Measurements from ENCODE around the gene ALKBH4. TPM values are rescaled to one million over a fixed set of nuclear protein-coding genes. Genes with fewer than 3 reads are reported as not detected.
"Not testable (repeated sequence)": the region's sequence is repeated elsewhere in the genome, so short reads cannot be mapped to it uniquely, and the experiment has no call there.

The ALKBH4 gene
- total RNA-seq, 1 donor from 2014 or later = 8.3 TPM

DNA sequence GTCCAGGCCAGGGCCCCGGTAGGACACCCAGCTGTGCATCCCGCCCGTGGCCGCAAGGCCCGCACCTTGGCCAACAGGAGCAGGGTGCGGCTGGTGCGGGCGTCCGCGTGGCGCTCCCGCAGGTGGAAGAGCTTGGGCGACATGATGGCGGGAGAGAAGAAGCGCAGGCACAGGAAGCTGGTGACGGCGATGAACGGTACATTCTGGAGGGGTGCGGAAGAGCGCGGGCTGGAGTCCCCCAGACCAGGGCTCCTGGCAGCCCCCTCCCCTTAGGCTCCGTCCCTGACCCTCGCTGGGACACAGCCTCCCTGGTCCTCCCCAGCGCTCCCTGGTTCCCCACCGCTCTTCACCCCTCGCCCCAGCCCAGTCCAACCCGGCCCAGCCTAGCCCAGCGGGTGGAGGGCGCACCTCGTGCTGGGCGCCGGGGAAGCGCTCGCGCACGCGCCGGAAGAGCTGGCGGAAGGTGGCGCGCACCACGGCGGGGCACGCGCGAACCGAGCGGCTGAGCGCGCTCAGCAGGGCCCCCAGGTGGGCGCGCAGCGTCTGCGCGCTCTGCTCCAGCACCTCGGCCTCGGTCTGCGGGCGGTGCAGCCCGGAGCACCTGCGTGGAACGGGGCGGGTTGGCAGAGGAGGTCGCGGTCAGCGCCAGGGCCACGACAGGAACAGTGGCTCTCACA, 29.9 kb upstream of the ALKBH4 start:
- H3K4me1 ChIP-seq; intact Hi-C loops (cut with DNase I); H3K36me3 ChIP-seq; DNase-seq (ENCODE audit: extremely low spot score in 2 of 2); H3K9me3 ChIP-seq; H3K4me3 ChIP-seq; H3K27me3 ChIP-seq; H3K27ac ChIP-seq: not testable (repeated sequence)

DNA sequence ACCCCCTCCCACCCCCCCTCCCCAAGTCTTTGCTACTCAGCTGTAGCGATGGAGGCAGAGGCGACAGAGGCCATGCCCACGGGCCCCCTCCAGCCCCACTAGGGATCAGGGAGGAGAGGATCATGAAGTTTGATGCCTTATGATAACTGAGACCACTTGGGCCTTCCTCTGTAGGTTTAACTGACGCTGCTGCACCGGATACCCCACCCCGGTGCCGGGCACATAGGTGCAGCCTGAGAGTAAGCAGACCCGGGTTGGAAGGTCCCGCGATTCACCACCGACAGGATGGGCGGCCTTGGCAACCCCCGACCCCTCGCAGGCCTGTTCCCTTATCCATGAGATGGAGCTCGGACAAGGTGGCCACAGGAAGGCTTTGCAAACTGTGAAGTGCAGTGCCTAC, 29.4 kb upstream of the ALKBH4 start:
- H3K4me1 ChIP-seq; H3K4me3 ChIP-seq; DNase-seq (ENCODE audit: extremely low spot score in 2 of 2); H3K36me3 ChIP-seq; H3K27me3 ChIP-seq; H3K9me3 ChIP-seq; H3K27ac ChIP-seq; intact Hi-C loops (cut with DNase I): not testable (repeated sequence)

DNA sequence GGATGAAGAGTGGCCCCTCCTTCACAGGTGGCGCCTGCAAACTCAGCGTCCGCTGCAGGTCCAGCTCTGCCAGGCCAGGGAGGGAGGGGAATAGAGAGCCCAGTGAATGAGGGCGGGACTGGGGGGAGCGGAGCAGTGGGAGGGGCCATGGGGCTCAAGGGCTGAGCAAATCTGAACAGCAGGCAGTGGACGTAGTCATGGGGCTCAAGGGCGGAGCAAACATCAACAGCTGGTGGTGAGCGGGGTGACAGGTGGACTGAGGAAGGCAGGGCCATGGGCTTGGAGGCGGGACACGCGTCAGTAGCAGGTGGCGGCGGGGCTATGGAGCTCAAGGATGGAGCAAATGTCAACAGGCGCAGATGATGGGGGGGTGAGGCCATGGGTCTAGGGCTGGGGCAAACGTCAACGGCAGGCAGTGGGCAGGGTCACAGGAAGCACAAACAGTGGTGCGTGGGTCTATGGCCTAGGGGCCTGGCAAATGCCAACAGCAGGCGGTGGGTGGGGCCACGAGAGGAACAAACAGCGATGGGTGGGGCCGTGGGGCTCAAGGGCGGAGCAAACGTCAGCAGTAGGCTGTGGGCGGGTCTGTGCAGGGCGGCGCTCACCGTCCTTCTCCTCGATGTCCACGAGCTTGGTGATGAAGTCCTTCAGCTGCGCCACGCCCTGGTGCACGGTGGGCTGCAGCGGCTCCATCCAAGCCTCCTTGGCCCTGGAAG, 28.7 kb upstream of the ALKBH4 start:
- H3K27me3 ChIP-seq; H3K4me3 ChIP-seq; DNase-seq (ENCODE audit: extremely low spot score in 2 of 2): not testable (repeated sequence)

DNA sequence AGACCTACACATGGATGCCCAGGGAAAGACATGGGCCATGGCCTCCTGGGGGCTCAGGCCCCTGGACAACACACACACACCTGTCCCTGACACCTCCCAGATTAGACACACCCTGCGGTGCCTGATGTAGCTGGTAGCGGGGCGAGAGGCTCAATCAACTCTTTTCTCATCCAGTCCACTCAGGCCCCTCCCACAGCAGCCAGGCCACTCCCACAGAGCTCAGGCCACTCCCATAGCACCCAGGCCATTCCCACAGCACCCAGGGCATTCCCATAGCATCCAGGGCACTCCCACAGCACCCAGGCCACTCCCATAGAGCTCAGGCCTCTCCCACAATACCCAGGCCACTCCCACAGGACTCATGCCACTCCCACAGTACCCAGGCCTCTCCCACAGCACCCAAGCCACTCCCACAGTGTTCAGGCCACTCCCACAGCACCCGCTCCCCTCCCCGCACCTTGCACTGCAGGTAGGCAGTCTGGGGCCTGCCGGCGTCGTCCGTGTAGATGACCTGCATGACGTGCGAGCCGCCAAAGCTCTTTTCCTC, 25.9 kb upstream of the ALKBH4 start:
- H3K27ac ChIP-seq; DNase-seq (ENCODE audit: extremely low spot score in 2 of 2); H3K4me3 ChIP-seq; H3K27me3 ChIP-seq; intact Hi-C loops (cut with DNase I); H3K9me3 ChIP-seq; H3K4me1 ChIP-seq; H3K36me3 ChIP-seq: not testable (repeated sequence)

More for the DNA sequence above, 28.7 kb upstream of the ALKBH4 start:
- intact Hi-C loops (cut with DNase I); H3K9me3 ChIP-seq; H3K36me3 ChIP-seq; H3K4me1 ChIP-seq; H3K27ac ChIP-seq: not testable (repeated sequence)

DNA sequence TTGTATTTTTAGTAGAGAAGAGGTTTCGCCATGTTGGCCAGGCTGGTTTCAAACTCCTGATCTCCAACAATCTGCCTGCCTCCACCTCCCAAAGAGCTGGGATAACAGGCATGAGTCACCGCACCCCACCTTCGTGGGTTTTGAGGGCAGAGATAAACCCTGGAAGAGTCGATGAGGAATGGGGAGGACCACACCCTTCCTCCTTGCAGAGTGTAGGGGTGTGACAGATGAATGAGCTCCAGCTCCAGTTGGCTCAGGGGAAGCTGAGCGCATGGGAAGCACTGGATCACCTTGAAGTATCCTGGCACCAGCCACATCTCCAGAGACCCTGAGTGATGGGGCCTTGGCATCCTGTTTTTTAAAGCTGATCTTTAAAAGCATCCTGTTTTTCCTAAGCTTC, 19.7 kb upstream of the ALKBH4 start:
- H3K4me1 ChIP-seq; H3K9me3 ChIP-seq; intact Hi-C loops (cut with DNase I); H3K36me3 ChIP-seq; H3K27me3 ChIP-seq; DNase-seq (ENCODE audit: extremely low spot score in 2 of 2); H3K4me3 ChIP-seq; H3K27ac ChIP-seq: not testable (repeated sequence)

DNA sequence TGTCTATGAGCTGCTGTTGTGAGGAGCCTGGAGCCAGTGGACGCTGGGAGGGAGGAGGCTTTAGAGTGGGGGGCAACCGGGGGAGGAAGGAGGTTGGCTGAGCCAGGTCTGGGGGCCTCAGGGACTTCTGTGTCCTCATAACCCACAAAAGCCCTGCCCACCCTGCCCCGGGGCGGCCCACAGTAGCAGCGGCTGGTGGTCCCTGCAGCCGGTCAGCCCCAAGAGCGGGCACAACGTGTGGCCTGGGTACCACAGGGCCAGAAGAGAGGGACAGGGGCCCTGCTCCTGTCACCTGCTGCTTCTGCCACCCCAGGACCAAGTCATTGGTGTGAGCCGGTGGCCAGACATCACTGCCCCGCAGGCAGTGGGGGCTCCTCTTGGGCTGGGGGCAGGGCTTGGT, 17.3 kb upstream of the ALKBH4 start:
- H3K9me3 ChIP-seq; H3K27ac ChIP-seq; H3K27me3 ChIP-seq; H3K36me3 ChIP-seq; DNase-seq (ENCODE audit: extremely low spot score in 2 of 2); intact Hi-C loops (cut with DNase I); H3K4me3 ChIP-seq; H3K4me1 ChIP-seq: not testable (repeated sequence)

DNA sequence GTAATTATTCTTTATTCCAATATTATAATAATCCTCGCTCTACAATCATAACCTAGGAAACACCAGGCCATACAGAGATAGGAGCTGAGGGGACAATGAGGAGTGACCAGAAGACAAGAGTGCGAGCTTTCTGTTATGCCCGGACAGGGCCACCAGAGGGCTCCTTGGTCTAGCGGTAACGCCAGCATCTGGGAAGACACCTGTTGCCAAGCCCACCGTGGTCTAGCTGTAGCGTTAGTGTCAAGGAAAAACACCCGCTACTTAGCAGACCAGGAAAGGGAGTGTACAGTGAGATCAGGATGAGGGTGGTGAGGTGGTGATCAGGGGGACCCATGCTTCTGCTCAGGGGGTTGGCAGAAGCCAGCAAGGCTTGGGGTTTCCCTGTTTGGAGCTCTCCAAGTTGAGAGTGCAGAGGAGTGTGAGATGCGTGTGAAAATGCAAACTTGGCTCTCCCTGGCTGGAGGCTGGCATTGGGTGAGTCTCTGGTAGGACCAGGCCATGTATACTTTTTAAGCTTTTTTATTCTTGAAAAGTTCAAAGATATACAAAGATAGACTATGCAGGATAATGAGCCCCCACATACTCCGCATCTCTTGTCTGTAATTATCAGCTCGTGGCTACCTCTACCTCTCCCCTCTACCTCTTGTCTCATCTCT, 15.4 kb upstream of the ALKBH4 start:
- H3K9me3 ChIP-seq; H3K4me1 ChIP-seq; intact Hi-C loops (cut with DNase I); H3K4me3 ChIP-seq; DNase-seq (ENCODE audit: extremely low spot score in 2 of 2); H3K27me3 ChIP-seq; H3K36me3 ChIP-seq; H3K27ac ChIP-seq: not testable (repeated sequence)
- TF ChIP-seq, protein P1, sequence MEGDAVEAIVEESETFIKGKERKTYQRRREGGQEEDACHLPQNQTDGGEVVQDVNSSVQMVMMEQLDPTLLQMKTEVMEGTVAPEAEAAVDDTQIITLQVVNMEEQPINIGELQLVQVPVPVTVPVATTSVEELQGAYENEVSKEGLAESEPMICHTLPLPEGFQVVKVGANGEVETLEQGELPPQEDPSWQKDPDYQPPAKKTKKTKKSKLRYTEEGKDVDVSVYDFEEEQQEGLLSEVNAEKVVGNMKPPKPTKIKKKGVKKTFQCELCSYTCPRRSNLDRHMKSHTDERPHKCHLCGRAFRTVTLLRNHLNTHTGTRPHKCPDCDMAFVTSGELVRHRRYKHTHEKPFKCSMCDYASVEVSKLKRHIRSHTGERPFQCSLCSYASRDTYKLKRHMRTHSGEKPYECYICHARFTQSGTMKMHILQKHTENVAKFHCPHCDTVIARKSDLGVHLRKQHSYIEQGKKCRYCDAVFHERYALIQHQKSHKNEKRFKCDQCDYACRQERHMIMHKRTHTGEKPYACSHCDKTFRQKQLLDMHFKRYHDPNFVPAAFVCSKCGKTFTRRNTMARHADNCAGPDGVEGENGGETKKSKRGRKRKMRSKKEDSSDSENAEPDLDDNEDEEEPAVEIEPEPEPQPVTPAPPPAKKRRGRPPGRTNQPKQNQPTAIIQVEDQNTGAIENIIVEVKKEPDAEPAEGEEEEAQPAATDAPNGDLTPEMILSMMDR (IDR thresholded peaks at IDR 0.05) = peak in 2 of 3 experiments; percentile 22 to 32

DNA sequence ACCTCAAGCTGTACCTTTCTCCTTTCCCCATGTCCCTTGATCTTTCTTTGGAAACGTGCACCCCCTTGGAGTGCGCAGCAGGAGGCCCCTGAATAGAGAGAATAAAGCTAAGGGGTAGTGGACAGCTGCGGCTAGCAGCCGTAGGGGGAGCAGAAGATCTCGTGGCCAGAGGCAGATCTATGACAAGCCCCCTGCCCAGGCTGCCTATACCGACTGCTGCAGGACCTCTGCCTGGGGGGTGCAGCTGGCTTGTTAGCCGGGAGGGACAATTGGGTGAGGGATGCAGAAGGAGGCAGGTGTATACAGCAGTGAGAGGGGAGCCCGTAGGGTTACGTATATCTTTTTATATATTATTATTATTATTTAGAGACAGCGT, 14.5 kb upstream of the ALKBH4 start:
- peak overlapping the region in 1 of 2 donors; percentile 51 for H3K4me3 ChIP-seq
- intact Hi-C loops (cut with DNase I); H3K36me3 ChIP-seq; H3K27me3 ChIP-seq; H3K9me3 ChIP-seq; H3K27ac ChIP-seq; DNase-seq (ENCODE audit: extremely low spot score in 2 of 2); H3K4me1 ChIP-seq: not testable (repeated sequence)
